GM19193 (cell line): Measurements from ENCODE around the gene SLC16A11.

Experiments used
- POLR2A ChIP-seq: IDR thresholded peaks from 4 replicates; pipeline ENCODE4 v1.6.1; 2011; ENCODE audit not compliant: insufficient read depth, insufficient read length; ENCODE audit errors: extremely low read depth

Gene SLC16A11

GRCh38 chr17:7038025-7038862, 5.6 kb downstream of the SLC16A11 start:
- TF ChIP-seq POLR2A = no peak

GRCh38 chr17:7035591-7036368, 8.1 kb downstream of the SLC16A11 start, which contains the start of gene SLC16A13:
SLC16A13 (plus strand) TSS chr17:7036015; CDS start chr17:7036383, 368 bp downstream.
- peak; percentile 94 for TF ChIP-seq POLR2A

GRCh38 chr17:7034955-7035590, 8.8 kb downstream of the SLC16A11 start:
- no peak for TF ChIP-seq POLR2A

GRCh38 chr17:7029659-7030058, 14.2 kb downstream of the SLC16A11 start:
- peak; percentile 34 for TF ChIP-seq POLR2A

- TF ChIP-seq POLR2A = no peak
Observed at GRCh38 chr17:7029096-7029495, 14.8 kb downstream of the SLC16A11 start.

GRCh38 chr17:7027335-7027734, 16.6 kb downstream of the SLC16A11 start:
- TF ChIP-seq POLR2A = no peak

- no peak for TF ChIP-seq POLR2A
Observed at GRCh38 chr17:7026471-7027115, 17.3 kb downstream of the SLC16A11 start.

- no peak for TF ChIP-seq POLR2A
Observed at GRCh38 chr17:7025245-7025644, 18.6 kb downstream of the SLC16A11 start.

GRCh38 chr17:7024402-7024785, 19.5 kb downstream of the SLC16A11 start:
- no peak for TF ChIP-seq POLR2A

GRCh38 chr17:7023576-7024401, 20.1 kb downstream of the SLC16A11 start:
- TF ChIP-seq POLR2A = peak; percentile 36

- no peak for TF ChIP-seq POLR2A
Observed at GRCh38 chr17:7022781-7023571, 20.9 kb downstream of the SLC16A11 start, which contains the start of gene BCL6B. BCL6B (plus strand) TSS chr17:7023050; CDS start chr17:7023672, 622 bp downstream.

GRCh38 chr17:7021993-7022778, 21.7 kb downstream of the SLC16A11 start:
- peak; percentile 37 for TF ChIP-seq POLR2A
